ENCODE results near the gene VASH1. TPM values are rescaled to one million over a fixed set of nuclear protein-coding genes. Genes with fewer than 3 reads are reported as not detected.

VASH1 gene
- total RNA-seq, 2 donors from 2014 or later = 10.3 to 19.8 TPM

DNA sequence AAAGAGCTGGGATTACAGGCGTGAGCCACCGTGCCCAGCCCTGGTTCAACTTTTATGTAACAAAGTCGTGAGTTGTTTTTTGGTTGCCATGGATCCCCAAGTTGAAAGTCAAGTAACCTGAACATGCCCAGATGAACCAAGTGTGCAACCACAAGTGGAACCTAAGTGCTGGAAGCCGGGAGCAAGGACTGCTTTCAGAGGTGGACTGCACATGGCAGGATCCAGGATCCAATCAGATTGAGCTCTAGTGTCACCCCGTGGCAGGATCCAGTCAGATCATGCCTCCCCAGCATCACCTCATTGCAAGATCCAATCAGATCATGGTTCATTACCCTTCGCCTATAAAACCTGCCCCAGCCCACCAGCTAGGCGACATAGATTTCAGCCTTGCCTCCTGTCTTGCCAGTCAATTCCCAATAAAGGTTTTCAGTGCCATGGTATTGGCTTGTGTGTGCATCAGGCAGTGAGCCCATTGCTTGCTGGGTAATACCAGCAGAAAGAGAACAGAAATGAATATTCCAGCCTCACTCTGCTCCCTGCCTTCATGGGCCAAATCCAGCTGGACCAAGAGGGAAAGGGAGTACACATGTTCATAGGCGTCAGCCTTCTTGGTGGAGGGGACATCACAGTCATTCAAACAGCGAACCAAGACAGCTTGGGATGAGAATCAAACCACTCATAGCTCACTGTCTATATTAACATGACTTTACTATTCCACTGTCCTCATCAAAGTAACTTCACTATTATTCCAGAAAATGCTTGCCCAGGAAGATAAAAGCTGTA, 43.6 kb upstream of the VASH1 start:
- no peak overlapping the region for H3K9ac ChIP-seq (ENCODE audit: extremely low read depth, low read length, poor library complexity, severe bottlenecking)
- H3K27ac Mint-ChIP-seq = no peak overlapping the region
- H3K4me1 Mint-ChIP-seq = peaks cover 4% of the 10 kb centered on the region
- H3K36me3 Mint-ChIP-seq (ENCODE audit: low read depth) = no peaks in the 10 kb centered on the region
- no peaks in the 10 kb centered on the region for H3K4me1 ChIP-seq (ENCODE audit: control insufficient read depth, insufficient read depth, low read length)
- DNase-seq = peak; percentile 35
- H3K27ac ChIP-seq (ENCODE audit: low read depth, low read length) = no peak overlapping the region
- no peaks in the 10 kb centered on the region for H3K27me3 ChIP-seq (ENCODE audit: control insufficient read depth, insufficient read depth, low read length, poor library complexity, severe bottlenecking)
- 90 to 91% methylated on average over 6 to 9 of the region's 9 CpGs for WGBS, 2 experiments (ENCODE audit: insufficient coverage in 1 of 2, insufficient read length in 1 of 2)
- H3K36me3 ChIP-seq (ENCODE audit: control insufficient read depth, insufficient read depth, low read length) = no peaks in the 10 kb centered on the region
- H3K9me3 Mint-ChIP-seq = no peaks in the 10 kb centered on the region
- H3K4me3 ChIP-seq (ENCODE audit: low read length) = no peak overlapping the region
- no peak overlapping the region for H3K4me3 Mint-ChIP-seq
- TF ChIP-seq, protein P1, sequence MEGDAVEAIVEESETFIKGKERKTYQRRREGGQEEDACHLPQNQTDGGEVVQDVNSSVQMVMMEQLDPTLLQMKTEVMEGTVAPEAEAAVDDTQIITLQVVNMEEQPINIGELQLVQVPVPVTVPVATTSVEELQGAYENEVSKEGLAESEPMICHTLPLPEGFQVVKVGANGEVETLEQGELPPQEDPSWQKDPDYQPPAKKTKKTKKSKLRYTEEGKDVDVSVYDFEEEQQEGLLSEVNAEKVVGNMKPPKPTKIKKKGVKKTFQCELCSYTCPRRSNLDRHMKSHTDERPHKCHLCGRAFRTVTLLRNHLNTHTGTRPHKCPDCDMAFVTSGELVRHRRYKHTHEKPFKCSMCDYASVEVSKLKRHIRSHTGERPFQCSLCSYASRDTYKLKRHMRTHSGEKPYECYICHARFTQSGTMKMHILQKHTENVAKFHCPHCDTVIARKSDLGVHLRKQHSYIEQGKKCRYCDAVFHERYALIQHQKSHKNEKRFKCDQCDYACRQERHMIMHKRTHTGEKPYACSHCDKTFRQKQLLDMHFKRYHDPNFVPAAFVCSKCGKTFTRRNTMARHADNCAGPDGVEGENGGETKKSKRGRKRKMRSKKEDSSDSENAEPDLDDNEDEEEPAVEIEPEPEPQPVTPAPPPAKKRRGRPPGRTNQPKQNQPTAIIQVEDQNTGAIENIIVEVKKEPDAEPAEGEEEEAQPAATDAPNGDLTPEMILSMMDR (conservative IDR thresholded peaks at IDR 0.05) = no peak
- peaks cover 5% of the 10 kb centered on the region for H3K27me3 Mint-ChIP-seq (ENCODE audit: insufficient read depth)
- no peaks in the 10 kb centered on the region for H3K9me3 ChIP-seq (ENCODE audit: control insufficient read depth, low read length)

DNA sequence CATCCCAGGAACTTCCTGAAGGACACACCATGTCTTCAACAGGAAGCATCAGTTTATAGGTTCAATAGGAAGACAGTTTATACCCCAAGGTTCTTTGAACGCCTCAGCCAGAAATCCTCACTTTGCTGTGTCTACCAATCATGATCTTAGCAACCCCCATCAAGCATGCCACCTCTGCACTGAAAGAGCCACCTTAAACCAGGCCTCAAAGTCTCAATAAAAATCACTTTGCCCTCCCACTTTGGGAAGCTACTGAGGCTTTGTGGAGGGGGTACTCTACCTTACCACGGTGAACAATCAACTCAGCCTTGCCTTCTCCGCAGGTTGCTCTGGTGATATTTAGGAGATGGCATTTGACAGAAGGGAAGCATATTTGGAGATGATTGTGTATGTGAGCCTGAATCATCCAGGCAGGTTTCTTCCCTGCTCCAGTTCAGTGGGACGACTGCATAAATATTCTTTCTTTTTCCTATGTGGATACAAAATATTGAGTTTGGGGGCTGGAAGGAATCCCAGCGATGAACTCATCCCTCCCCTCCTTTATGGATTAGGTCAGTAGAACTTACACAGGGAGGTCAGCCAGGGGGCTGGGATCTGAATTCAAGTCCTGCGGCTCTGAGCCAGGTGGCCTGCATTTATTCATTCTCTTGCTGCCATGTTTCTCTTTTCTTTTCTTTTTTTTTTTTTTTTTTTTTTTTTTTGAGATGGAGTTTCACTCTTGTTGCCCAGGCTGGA, 42.8 kb upstream of the VASH1 start:
- H3K36me3 ChIP-seq (ENCODE audit: control insufficient read depth, insufficient read depth, low read length) = no peaks in the 10 kb centered on the region
- no peaks in the 10 kb centered on the region for H3K9me3 ChIP-seq (ENCODE audit: control insufficient read depth, low read length)
- peaks cover 4% of the 10 kb centered on the region for H3K4me1 Mint-ChIP-seq
- H3K4me3 ChIP-seq (ENCODE audit: low read length) = no peak overlapping the region
- no peaks in the 10 kb centered on the region for H3K27me3 ChIP-seq (ENCODE audit: control insufficient read depth, insufficient read depth, low read length, poor library complexity, severe bottlenecking)
- TF ChIP-seq, protein P1 (conservative IDR thresholded peaks at IDR 0.05) = no peak
- WGBS, 2 experiments (ENCODE audit: insufficient coverage in 1 of 2, insufficient read length in 1 of 2) = 94 to 100% methylated on average over 1 to 6 of the region's 6 CpGs
- H3K27me3 Mint-ChIP-seq (ENCODE audit: insufficient read depth) = peaks cover 5% of the 10 kb centered on the region
- no peak overlapping the region for H3K27ac Mint-ChIP-seq
- no peaks in the 10 kb centered on the region for H3K4me1 ChIP-seq (ENCODE audit: control insufficient read depth, insufficient read depth, low read length)
- H3K4me3 Mint-ChIP-seq = no peak overlapping the region
- no peaks in the 10 kb centered on the region for H3K36me3 Mint-ChIP-seq (ENCODE audit: low read depth)
- no peak overlapping the region for H3K9ac ChIP-seq (ENCODE audit: extremely low read depth, low read length, poor library complexity, severe bottlenecking)
- H3K9me3 Mint-ChIP-seq = no peaks in the 10 kb centered on the region
- peak; percentile 11 for DNase-seq
- no peak overlapping the region for H3K27ac ChIP-seq (ENCODE audit: low read depth, low read length)

GRCh38 chr14:76719666-76720065, 41.6 kb upstream of the VASH1 start:
- Histone ChIP-seq H3K27ac (ENCODE audit: low read depth, low read length) (no peak overlapping the region), H3K27me3 (ENCODE audit: control insufficient read depth, insufficient read depth, low read length, poor library complexity, severe bottlenecking) (no peaks in the 10 kb centered on the region), H3K9ac (ENCODE audit: extremely low read depth, low read length, poor library complexity, severe bottlenecking) (no peak overlapping the region), H3K4me1 (ENCODE audit: control insufficient read depth, insufficient read depth, low read length) (no peaks in the 10 kb centered on the region), H3K9me3 (ENCODE audit: control insufficient read depth, low read length) (no peaks in the 10 kb centered on the region), H3K36me3 (ENCODE audit: control insufficient read depth, insufficient read depth, low read length) (no peaks in the 10 kb centered on the region), H3K4me3 (ENCODE audit: low read length) (no peak overlapping the region)
- H3K9me3 Mint-ChIP-seq = no peaks in the 10 kb centered on the region
- no peak overlapping the region for H3K27ac Mint-ChIP-seq
- WGBS, 2 experiments (ENCODE audit: insufficient coverage in 1 of 2, insufficient read length in 1 of 2) = 94 to 98% methylated on average over 7 to 9 of the region's 9 CpGs
- H3K4me3 Mint-ChIP-seq = no peak overlapping the region
- H3K4me1 Mint-ChIP-seq = peaks cover 4% of the 10 kb centered on the region
- TF ChIP-seq, protein P1 (conservative IDR thresholded peaks at IDR 0.05) = no peak
- no peaks in the 10 kb centered on the region for H3K36me3 Mint-ChIP-seq (ENCODE audit: low read depth)
- DNase-seq = peak; percentile 33
- H3K27me3 Mint-ChIP-seq (ENCODE audit: insufficient read depth) = peaks cover 5% of the 10 kb centered on the region
